BLaER1 (cell line): ENCODE results near the gene KRTAP9-1.
"Not testable (repeated sequence)": the region's sequence is repeated elsewhere in the genome, so short reads cannot be mapped to it uniquely, and the experiment has no call there.

Source experiments
- H3K27ac ChIP-seq: shearing (Covaris generic); formaldehyde crosslinking; 2 replicates; pipeline ENCODE4 v1.8.1; 2022
- H3K27me3 ChIP-seq: shearing (Covaris generic); formaldehyde crosslinking; 2 replicates; pipeline ENCODE4 v1.8.1; 2022
- H3K36me3 ChIP-seq: shearing (Covaris generic); formaldehyde crosslinking; 2 replicates; pipeline ENCODE4 v1.8.1; 2022
- H3K4me1 ChIP-seq: shearing (Covaris generic); formaldehyde crosslinking; 2 replicates; pipeline ENCODE4 v1.8.1; 2022
- H3K4me2 ChIP-seq: shearing (Covaris generic); formaldehyde crosslinking; 2 replicates; pipeline ENCODE4 v1.8.1; 2022
- H3K4me3 ChIP-seq: shearing (Covaris generic); formaldehyde crosslinking; 2 replicates; pipeline ENCODE4 v1.8.1; 2022
- H3K9ac ChIP-seq: shearing (Covaris generic); formaldehyde crosslinking; 2 replicates; pipeline ENCODE4 v1.8.1; 2022
- H3K9me3 ChIP-seq: shearing (Covaris generic); formaldehyde crosslinking; 2 replicates; pipeline ENCODE4 v1.8.1; 2022
- H4K20me1 ChIP-seq: shearing (Covaris generic); formaldehyde crosslinking; 2 replicates; pipeline ENCODE4 v1.8.1; 2022
- Cebpa-rat ChIP-seq: shearing (Covaris generic); IDR thresholded peaks from 2 replicates; pipeline ENCODE4 v1.8.1; 2022

KRTAP9-1 gene

DNA sequence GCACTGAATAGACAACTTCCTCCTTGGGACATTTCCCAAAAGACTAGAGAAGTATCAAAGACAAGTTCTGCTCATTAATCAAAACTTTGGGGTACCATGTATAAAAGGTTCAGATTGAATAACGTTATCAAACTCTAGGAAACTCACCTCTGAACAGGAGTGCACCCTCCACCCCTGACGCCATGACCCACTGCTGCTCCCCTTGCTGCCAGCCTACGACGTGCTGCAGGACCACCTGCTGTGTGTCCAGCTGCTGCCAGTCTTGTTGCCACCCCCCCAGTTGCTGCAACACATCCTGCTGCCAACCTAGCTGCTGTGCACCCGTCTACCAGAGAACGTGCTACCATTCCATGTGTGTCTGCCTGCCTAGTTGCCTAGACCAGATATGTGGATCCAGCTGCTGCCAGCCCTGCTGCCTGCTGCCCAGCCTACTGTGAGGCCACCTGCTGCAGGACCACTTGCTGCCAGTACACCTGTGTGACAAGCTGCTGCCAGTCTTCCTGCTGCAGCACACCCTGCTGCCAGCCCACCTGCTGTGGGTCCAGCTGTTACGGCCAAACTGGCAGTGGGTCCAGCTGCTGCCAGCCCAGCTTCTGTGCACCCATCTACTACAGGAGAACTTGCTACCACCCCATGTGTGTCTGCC, 23.0 kb downstream of the KRTAP9-1 start:
- no peak overlapping the region for H3K27ac ChIP-seq
- H3K4me3 ChIP-seq, result no peak overlapping the region
- H3K9ac ChIP-seq, result no peak overlapping the region
- H3K4me2 ChIP-seq, result peak overlapping the region; percentile 47; the same call in 1 of the 2 replicates
- peaks cover 7% of the 10 kb centered on the region; the same call in 1 of the 2 replicates for H3K9me3 ChIP-seq
- H4K20me1 ChIP-seq, result no peaks in the 10 kb centered on the region
- H3K36me3 ChIP-seq, result no peaks in the 10 kb centered on the region
- H3K4me1 ChIP-seq, result peaks cover 15% of the 10 kb centered on the region
- H3K27me3 ChIP-seq, result no peaks in the 10 kb centered on the region
- no peak for TF ChIP-seq Cebpa-rat

GRCh38 chr17:41215681-41216080, 26.0 kb downstream of the KRTAP9-1 start:
- H3K4me3 ChIP-seq, result no peak overlapping the region
- H4K20me1 ChIP-seq, result no peaks in the 10 kb centered on the region
- H3K4me1 ChIP-seq, result peaks cover 15% of the 10 kb centered on the region
- no peak overlapping the region for H3K4me2 ChIP-seq
- no peak overlapping the region for H3K27ac ChIP-seq
- peaks cover 7% of the 10 kb centered on the region; the same call in 1 of the 2 replicates for H3K9me3 ChIP-seq
- H3K36me3 ChIP-seq, result no peaks in the 10 kb centered on the region
- no peak overlapping the region for H3K9ac ChIP-seq
- H3K27me3 ChIP-seq, result no peaks in the 10 kb centered on the region
- TF ChIP-seq Cebpa-rat, result no peak

DNA sequence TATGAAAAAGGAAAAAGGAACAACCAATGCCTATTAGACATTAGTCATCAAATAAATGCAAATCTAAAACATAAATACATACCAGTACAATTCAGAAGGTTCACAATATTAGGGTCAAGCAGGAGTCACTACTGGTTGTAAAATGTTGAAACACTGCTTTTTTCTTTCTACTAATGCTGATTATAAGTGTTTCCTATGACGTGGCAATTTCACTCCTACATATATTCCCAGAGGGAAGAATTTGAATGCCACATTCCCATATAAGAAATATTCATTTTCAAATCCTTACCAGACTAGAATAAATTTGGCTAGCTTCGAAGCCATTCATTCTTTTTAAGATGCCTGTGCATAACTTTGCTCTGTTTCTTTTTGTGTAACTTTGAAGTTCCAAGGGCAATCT, 34.1 kb downstream of the KRTAP9-1 start:
- H3K27me3 ChIP-seq, result no peaks in the 10 kb centered on the region
- H4K20me1 ChIP-seq, result no peaks in the 10 kb centered on the region
- H3K4me2 ChIP-seq, result no peak overlapping the region
- H3K4me3 ChIP-seq, result no peak overlapping the region
- no peaks in the 10 kb centered on the region for H3K36me3 ChIP-seq
- no peak for TF ChIP-seq Cebpa-rat
- no peaks in the 10 kb centered on the region for H3K4me1 ChIP-seq
- H3K9me3 ChIP-seq, result no peaks in the 10 kb centered on the region
- H3K9ac ChIP-seq, result no peak overlapping the region
- no peak overlapping the region for H3K27ac ChIP-seq

DNA sequence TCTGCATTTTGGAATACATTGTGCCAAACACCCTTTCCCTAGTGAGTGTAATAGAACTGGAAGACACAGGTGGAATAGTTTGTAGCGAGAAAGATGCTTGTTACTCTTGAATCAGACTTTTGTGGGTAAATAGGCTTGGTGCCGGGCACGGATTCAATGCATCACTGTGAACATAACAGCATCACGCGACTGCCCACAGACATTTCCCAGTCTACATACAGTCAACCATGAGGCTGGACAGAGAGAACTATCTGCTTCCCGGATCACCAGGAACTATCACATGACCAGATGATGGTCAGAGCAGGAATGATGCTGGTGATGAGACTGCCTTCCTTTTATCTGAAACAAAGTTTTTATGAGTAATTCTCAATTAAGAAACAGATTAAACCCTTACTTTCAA, 36.4 kb downstream of the KRTAP9-1 start:
- Histone ChIP-seq H3K36me3 (no peaks in the 10 kb centered on the region), H3K4me2 (no peak overlapping the region), H3K27me3 (no peaks in the 10 kb centered on the region), H3K27ac (no peak overlapping the region), H4K20me1 (no peaks in the 10 kb centered on the region), H3K4me1 (no peaks in the 10 kb centered on the region), H3K9me3 (no peaks in the 10 kb centered on the region), H3K4me3 (no peak overlapping the region), H3K9ac (no peak overlapping the region)
- no peak for TF ChIP-seq Cebpa-rat

DNA sequence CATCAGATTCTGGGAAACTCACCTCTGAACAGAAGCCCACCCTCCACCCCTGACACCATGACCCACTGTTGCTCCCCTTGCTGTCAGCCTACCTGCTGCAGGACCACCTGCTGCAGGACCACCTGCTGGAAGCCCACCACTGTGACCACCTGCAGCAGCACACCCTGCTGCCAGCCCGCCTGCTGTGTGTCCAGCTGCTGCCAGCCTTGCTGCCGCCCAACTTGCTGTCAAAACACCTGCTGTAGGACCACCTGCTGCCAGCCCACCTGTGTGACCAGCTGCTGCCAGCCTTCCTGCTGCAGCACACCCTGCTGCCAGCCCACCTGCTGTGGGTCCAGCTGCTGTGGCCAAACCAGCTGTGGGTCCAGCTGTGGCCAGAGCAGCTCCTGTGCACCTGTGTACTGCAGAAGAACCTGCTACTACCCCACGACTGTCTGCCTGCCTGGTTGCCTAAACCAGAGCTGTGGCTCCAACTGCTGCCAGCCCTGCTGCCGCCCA, 37.0 kb downstream of the KRTAP9-1 start, which contains the start of gene KRTAP9-2:
TSS of gene KRTAP9-2 (plus strand) at position 51 of the 498 bp plus-strand sequence. CDS start at position 58, 7 bp downstream.
- H3K27ac ChIP-seq, H3K4me1 ChIP-seq, H3K27me3 ChIP-seq, H3K4me2 ChIP-seq, H3K9ac ChIP-seq, H3K9me3 ChIP-seq, H3K4me3 ChIP-seq, H3K36me3 ChIP-seq, H4K20me1 ChIP-seq: not testable (repeated sequence)

- Histone ChIP-seq H3K36me3 (no peaks in the 10 kb centered on the region), H3K9ac (no peak overlapping the region), H4K20me1 (no peaks in the 10 kb centered on the region), H3K27ac (no peak overlapping the region), H3K9me3 (no peaks in the 10 kb centered on the region), H3K4me3 (no peak overlapping the region), H3K27me3 (no peaks in the 10 kb centered on the region), H3K4me2 (no peak overlapping the region), H3K4me1 (peaks cover 5% of the 10 kb centered on the region; the same call in 1 of the 2 replicates)
- TF ChIP-seq Cebpa-rat, result no peak
These were observed 40.4 kb downstream of the KRTAP9-1 start for GRCh38 chr17:41230094-41230493.

- Histone ChIP-seq H3K36me3 (no peaks in the 10 kb centered on the region), H3K9me3 (no peaks in the 10 kb centered on the region), H3K4me1 (peaks cover 5% of the 10 kb centered on the region; the same call in 1 of the 2 replicates), H3K4me2 (no peak overlapping the region), H3K27ac (no peak overlapping the region), H3K4me3 (no peak overlapping the region), H3K27me3 (no peaks in the 10 kb centered on the region), H3K9ac (no peak overlapping the region), H4K20me1 (no peaks in the 10 kb centered on the region)
- no peak for TF ChIP-seq Cebpa-rat
These were observed 42.0 kb downstream of the KRTAP9-1 start for GRCh38 chr17:41231731-41232130.

GRCh38 chr17:41232399-41233105, 42.9 kb downstream of the KRTAP9-1 start, which contains the start of gene KRTAP9-3:
Gene KRTAP9-3 (plus strand): TSS chr17:41232449. CDS start chr17:41232502, 53 bp downstream.
- not testable (repeated sequence) for H3K4me3 ChIP-seq, H3K9me3 ChIP-seq, H3K27me3 ChIP-seq, H3K4me2 ChIP-seq, H3K27ac ChIP-seq, H3K36me3 ChIP-seq, H3K4me1 ChIP-seq, H4K20me1 ChIP-seq, H3K9ac ChIP-seq

DNA sequence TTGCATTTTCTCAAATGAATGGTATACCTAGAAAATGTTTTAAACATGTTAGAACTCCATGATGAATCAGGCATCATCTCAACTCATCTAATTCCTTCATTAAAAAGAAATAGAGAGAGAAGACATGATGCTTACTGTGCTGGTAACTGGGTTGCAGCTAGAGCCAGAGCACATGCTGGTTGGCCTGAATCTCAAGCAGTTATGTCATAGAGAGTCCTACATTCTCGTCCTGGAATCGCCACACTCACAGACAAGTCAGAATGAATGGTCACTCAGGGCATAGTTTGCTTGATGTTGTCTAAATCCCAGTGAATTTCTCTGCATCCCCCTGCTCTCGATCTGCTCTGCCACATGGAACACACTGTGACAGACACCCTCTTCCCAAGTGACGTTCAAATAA, 47.4 kb downstream of the KRTAP9-1 start:
- H3K9ac ChIP-seq, H4K20me1 ChIP-seq, H3K4me2 ChIP-seq, H3K27me3 ChIP-seq, H3K9me3 ChIP-seq, H3K27ac ChIP-seq, H3K36me3 ChIP-seq, H3K4me3 ChIP-seq, H3K4me1 ChIP-seq: not testable (repeated sequence)

DNA sequence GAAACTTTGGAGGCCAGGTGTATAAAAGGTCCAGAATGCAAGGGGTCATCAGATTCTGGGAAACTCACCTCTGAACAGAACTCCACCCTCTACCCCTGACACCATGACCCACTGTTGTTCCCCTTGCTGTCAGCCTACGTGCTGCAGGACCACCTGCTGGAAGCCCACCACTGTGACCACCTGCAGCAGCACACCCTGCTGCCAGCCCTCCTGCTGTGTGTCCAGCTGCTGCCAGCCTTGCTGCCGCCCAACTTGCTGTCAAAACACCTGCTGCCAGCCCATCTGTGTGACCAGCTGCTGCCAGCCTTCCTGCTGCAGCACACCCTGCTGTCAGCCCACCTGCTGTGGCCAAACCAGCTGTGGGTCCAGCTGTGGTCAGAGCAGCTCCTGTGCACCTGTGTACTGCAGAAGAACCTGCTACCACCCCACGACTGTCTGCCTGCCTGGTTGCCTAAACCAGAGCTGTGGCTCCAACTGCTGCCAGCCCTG, 48.3 kb downstream of the KRTAP9-1 start, which contains the start of gene KRTAP9-8:
TSS of gene KRTAP9-8 (plus strand) at position 51 of the 489 bp plus-strand sequence. CDS start at position 104, 53 bp downstream.
- not testable (repeated sequence) for H3K4me1 ChIP-seq, H3K4me3 ChIP-seq, H3K27ac ChIP-seq, H3K9me3 ChIP-seq, H4K20me1 ChIP-seq, H3K36me3 ChIP-seq, H3K4me2 ChIP-seq, H3K27me3 ChIP-seq, H3K9ac ChIP-seq
